NT2/D1 (cell line): ENCODE data around the gene ZNF789.

Source experiments
- SUZ12 ChIP-seq: IDR thresholded peaks from 2 replicates; pipeline ENCODE4 v1.6.1; 2011; ENCODE audit not compliant: insufficient read length, insufficient read depth; ENCODE audit errors: extremely low read depth
- YY1 ChIP-seq: IDR thresholded peaks from 2 replicates; pipeline ENCODE4 v1.6.1; 2011; ENCODE audit not compliant: insufficient read length, insufficient read depth
- ZNF274 ChIP-seq: IDR thresholded peaks from 2 replicates; pipeline ENCODE4 v1.6.1; 2011; ENCODE audit warnings: mild to moderate bottlenecking, low read depth, low read length

DNA sequence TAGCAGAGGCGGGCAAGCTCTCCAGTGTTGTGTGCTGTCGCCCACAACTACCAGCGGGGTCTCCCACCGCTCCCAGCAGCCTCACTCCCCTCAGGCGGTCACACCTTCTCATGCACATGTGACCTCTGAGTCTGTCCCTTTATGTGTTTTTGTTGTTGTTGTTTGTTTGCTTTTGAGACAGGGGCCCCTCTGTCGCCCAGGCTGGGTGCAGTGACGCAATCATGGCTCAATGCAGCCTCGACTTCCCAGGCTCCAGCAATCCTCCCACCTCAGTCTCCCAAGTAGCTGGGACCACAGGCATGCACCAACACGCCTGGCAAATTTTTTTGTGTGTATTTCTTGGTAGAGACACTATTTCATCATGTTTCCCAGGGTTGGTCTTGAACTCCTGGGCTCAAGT is 32.5 kb upstream of the ZNF789 start:
- no peak for TF ChIP-seq ZNF274
- no peak for TF ChIP-seq YY1
- no peak for TF ChIP-seq SUZ12
